Measurements from ENCODE around the gene CPED1. TPM values are rescaled to one million over a fixed set of nuclear protein-coding genes. Genes with fewer than 3 reads are reported as not detected.
A peak's percentile ranks its signal among the peaks of the same experiment; 100 is the strongest.

The CPED1 gene
- polyA plus RNA-seq (ENCODE audit: insufficient read length in 4 of 4): 10 to 100 TPM; 32.0 to 44.4 (median 38.7) TPM

GRCh38 chr7:120988591-120989256 is at the start of gene CPED1:
CPED1 (plus strand) TSS chr7:120988711; CDS start chr7:120989622, 911 bp downstream.
- DNase-seq (ENCODE audit: low read depth in 4 of 4, low spot score in 2 of 4): no peak

GRCh38 chr7:120939345-120939744 is 49.2 kb upstream of the CPED1 start:
- no peak for DNase-seq (ENCODE audit: low read depth in 4 of 4, low spot score in 2 of 4)

- no peak for DNase-seq (ENCODE audit: low read depth in 4 of 4, low spot score in 2 of 4)
Observed at GRCh38 chr7:120941064-120941463, 47.4 kb upstream of the CPED1 start.

- DNase-seq (ENCODE audit: low read depth in 4 of 4, low spot score in 2 of 4): no peak
Observed at GRCh38 chr7:120941856-120942255, 46.7 kb upstream of the CPED1 start.

GRCh38 chr7:120942861-120943260 is 45.6 kb upstream of the CPED1 start:
- DNase-seq (ENCODE audit: low read depth in 4 of 4, low spot score in 2 of 4): no peak

GRCh38 chr7:120944826-120945562 is 43.5 kb upstream of the CPED1 start:
- no peak for DNase-seq (ENCODE audit: low read depth in 4 of 4, low spot score in 2 of 4)

- DNase-seq (ENCODE audit: low read depth in 4 of 4, low spot score in 2 of 4): no peak
Observed at GRCh38 chr7:120947980-120948379, 40.5 kb upstream of the CPED1 start.

- no peak for DNase-seq (ENCODE audit: low read depth in 4 of 4, low spot score in 2 of 4)
Observed at GRCh38 chr7:120949393-120949911, 39.1 kb upstream of the CPED1 start.

GRCh38 chr7:120949998-120950538 is 38.4 kb upstream of the CPED1 start:
- DNase-seq (ENCODE audit: low read depth in 4 of 4, low spot score in 2 of 4): no peak

- peak; percentile 94 to 98 (median 96) for DNase-seq (ENCODE audit: low read depth in 4 of 4, low spot score in 2 of 4)
Observed at GRCh38 chr7:120950539-120951308, 37.8 kb upstream of the CPED1 start, which contains the start of gene ING3. ING3 (plus strand) TSS chr7:120950777; CDS start chr7:120950897, 120 bp downstream.

- DNase-seq (ENCODE audit: low read depth in 4 of 4, low spot score in 2 of 4): no peak
Observed at GRCh38 chr7:120951309-120951699, 37.2 kb upstream of the CPED1 start.

- DNase-seq (ENCODE audit: low read depth in 4 of 4, low spot score in 2 of 4): no peak
Observed at GRCh38 chr7:120951826-120952225, 36.7 kb upstream of the CPED1 start.

- no peak for DNase-seq (ENCODE audit: low read depth in 4 of 4, low spot score in 2 of 4)
Observed at GRCh38 chr7:120955577-120956149, 32.8 kb upstream of the CPED1 start.

- no peak for DNase-seq (ENCODE audit: low read depth in 4 of 4, low spot score in 2 of 4)
Observed at GRCh38 chr7:120959929-120960484, 28.5 kb upstream of the CPED1 start.

- DNase-seq (ENCODE audit: low read depth in 4 of 4, low spot score in 2 of 4): no peak
Observed at GRCh38 chr7:120960714-120961113, 27.8 kb upstream of the CPED1 start.

GRCh38 chr7:120961638-120962173 is 26.8 kb upstream of the CPED1 start:
- no peak for DNase-seq (ENCODE audit: low read depth in 4 of 4, low spot score in 2 of 4)

GRCh38 chr7:120964088-120964487 is 24.4 kb upstream of the CPED1 start:
- no peak for DNase-seq (ENCODE audit: low read depth in 4 of 4, low spot score in 2 of 4)

GRCh38 chr7:120966961-120967360 is 21.6 kb upstream of the CPED1 start:
- DNase-seq (ENCODE audit: low read depth in 4 of 4, low spot score in 2 of 4): no peak

GRCh38 chr7:120973849-120974248 is 14.7 kb upstream of the CPED1 start:
- DNase-seq (ENCODE audit: low read depth in 4 of 4, low spot score in 2 of 4): no peak

All from left renal cortex interstitium (tissue), 4 donors.